Memory B cell (primary cell): ENCODE data around the gene RMND5A.
"Not testable (repeated sequence)": the region's sequence is repeated elsewhere in the genome, so short reads cannot be mapped to it uniquely, and the experiment has no call there.

Source experiments
- ATAC-seq: fragments of 150-1000 bp; cut with Tn5 transposase; 2 replicates; pipeline ENCODE4 v1.10.0; 2021; ENCODE audit warnings: low read depth, mild to moderate bottlenecking, moderate library complexity
- DNase-seq, 2 donors: peaks; one replicate each; pipeline ENCODE4 v3.0.0; 2022; ENCODE audit warnings: low spot score in 2 of 2
- H3K27ac Mint-ChIP-seq: one replicate; pipeline ENCODE4 v1.8.0; 2022; ENCODE audit warnings: mild to moderate bottlenecking, moderate library complexity, mixed read lengths
- H3K27me3 Mint-ChIP-seq: one replicate; pipeline ENCODE4 v1.8.0; 2022; ENCODE audit warnings: mixed read lengths
- H3K36me3 Mint-ChIP-seq: one replicate; pipeline ENCODE4 v1.8.0; 2022; ENCODE audit warnings: mild to moderate bottlenecking, mixed read lengths
- H3K4me1 Mint-ChIP-seq: one replicate; pipeline ENCODE4 v1.8.0; 2022; ENCODE audit warnings: mixed read lengths
- H3K4me3 Mint-ChIP-seq: one replicate; pipeline ENCODE4 v1.8.0; 2022; ENCODE audit warnings: mild to moderate bottlenecking, moderate library complexity, mixed read lengths
- H3K9me3 Mint-ChIP-seq: one replicate; pipeline ENCODE4 v1.8.0; 2022; ENCODE audit warnings: mixed read lengths

The RMND5A gene

GRCh38 chr2:86719637-86720539, at the start of gene RMND5A:
Gene RMND5A (plus strand): TSS chr2:86720291. CDS start chr2:86720668, 377 bp downstream.
- ATAC-seq (peak; percentile 81), DNase-seq (peak; percentile 91 to 93)
- not testable (repeated sequence) for H3K4me1 Mint-ChIP-seq, H3K9me3 Mint-ChIP-seq, H3K27me3 Mint-ChIP-seq, H3K36me3 Mint-ChIP-seq
- peak within 1 kb of the TSS; percentile 82 for H3K27ac Mint-ChIP-seq
- H3K4me3 Mint-ChIP-seq = peak within 1 kb of the TSS; percentile 79

- Mint-ChIP-seq H3K4me1 (no peaks in the 10 kb centered on the region), H3K27me3 (no peaks in the 10 kb centered on the region), H3K9me3 (no peaks in the 10 kb centered on the region), H3K4me3 (no peak overlapping the region), H3K27ac (no peak overlapping the region), H3K36me3 (peaks cover 3% of the 10 kb centered on the region)
- no peak for DNase-seq
- ATAC-seq = no peak
Observed at GRCh38 chr2:86671337-86671981, 48.6 kb upstream of the RMND5A start.

GRCh38 chr2:86672027-86672545, 48.0 kb upstream of the RMND5A start:
- peaks cover 1% of the 10 kb centered on the region for H3K36me3 Mint-ChIP-seq
- H3K27ac Mint-ChIP-seq = no peak overlapping the region
- ATAC-seq (no peak), DNase-seq (no peak)
- H3K9me3 Mint-ChIP-seq = no peaks in the 10 kb centered on the region
- no peak overlapping the region for H3K4me3 Mint-ChIP-seq
- no peaks in the 10 kb centered on the region for H3K27me3 Mint-ChIP-seq
- no peaks in the 10 kb centered on the region for H3K4me1 Mint-ChIP-seq

- Mint-ChIP-seq H3K4me1 (no peaks in the 10 kb centered on the region), H3K27me3 (no peaks in the 10 kb centered on the region), H3K27ac (no peak overlapping the region), H3K36me3 (no peaks in the 10 kb centered on the region), H3K4me3 (no peak overlapping the region), H3K9me3 (no peaks in the 10 kb centered on the region)
- ATAC-seq (no peak), DNase-seq (no peak)
Observed at GRCh38 chr2:86673011-86673410, 47.1 kb upstream of the RMND5A start.

GRCh38 chr2:86673986-86674670, 46.0 kb upstream of the RMND5A start:
- Mint-ChIP-seq H3K27me3 (no peaks in the 10 kb centered on the region), H3K27ac (no peak overlapping the region), H3K4me1 (no peaks in the 10 kb centered on the region), H3K9me3 (no peaks in the 10 kb centered on the region), H3K4me3 (no peak overlapping the region), H3K36me3 (no peaks in the 10 kb centered on the region)
- ATAC-seq (no peak), DNase-seq (no peak)

- no peak overlapping the region for H3K27ac Mint-ChIP-seq
- H3K4me3 Mint-ChIP-seq = no peak overlapping the region
- H3K4me1 Mint-ChIP-seq = no peaks in the 10 kb centered on the region
- H3K9me3 Mint-ChIP-seq = no peaks in the 10 kb centered on the region
- H3K36me3 Mint-ChIP-seq = no peaks in the 10 kb centered on the region
- ATAC-seq (no peak), DNase-seq (no peak)
- no peaks in the 10 kb centered on the region for H3K27me3 Mint-ChIP-seq
Observed at GRCh38 chr2:86675104-86675503, 45.0 kb upstream of the RMND5A start.

- Mint-ChIP-seq H3K27ac (no peak overlapping the region), H3K27me3 (no peaks in the 10 kb centered on the region), H3K4me1 (no peaks in the 10 kb centered on the region), H3K4me3 (no peak overlapping the region), H3K9me3 (no peaks in the 10 kb centered on the region), H3K36me3 (no peaks in the 10 kb centered on the region)
- no peak for ATAC-seq
- DNase-seq = no peak
Observed at GRCh38 chr2:86675511-86676015, 44.5 kb upstream of the RMND5A start.

GRCh38 chr2:86677816-86678215, 42.3 kb upstream of the RMND5A start:
- no peak overlapping the region for H3K27ac Mint-ChIP-seq

GRCh38 chr2:86679036-86679435, 41.1 kb upstream of the RMND5A start:
- no peaks in the 10 kb centered on the region for H3K9me3 Mint-ChIP-seq
- no peak overlapping the region for H3K27ac Mint-ChIP-seq
- no peaks in the 10 kb centered on the region for H3K36me3 Mint-ChIP-seq
- DNase-seq = no peak
- H3K4me1 Mint-ChIP-seq = no peaks in the 10 kb centered on the region
- no peak for ATAC-seq
- no peaks in the 10 kb centered on the region for H3K27me3 Mint-ChIP-seq
- no peak overlapping the region for H3K4me3 Mint-ChIP-seq

More at GRCh38 chr2:86677816-86678215, 42.3 kb upstream of the RMND5A start:
- Mint-ChIP-seq H3K9me3 (no peaks in the 10 kb centered on the region), H3K4me3 (no peak overlapping the region), H3K4me1 (no peaks in the 10 kb centered on the region), H3K36me3 (no peaks in the 10 kb centered on the region), H3K27me3 (no peaks in the 10 kb centered on the region)
- ATAC-seq (no peak), DNase-seq (no peak)

- Mint-ChIP-seq H3K36me3 (no peaks in the 10 kb centered on the region), H3K4me1 (no peaks in the 10 kb centered on the region), H3K27ac (no peak overlapping the region), H3K27me3 (no peaks in the 10 kb centered on the region), H3K9me3 (no peaks in the 10 kb centered on the region), H3K4me3 (no peak overlapping the region)
- no peak for ATAC-seq
- no peak for DNase-seq
Observed at GRCh38 chr2:86685351-86685750, 34.7 kb upstream of the RMND5A start.

GRCh38 chr2:86686460-86686859, 33.6 kb upstream of the RMND5A start:
- no peak overlapping the region for H3K4me3 Mint-ChIP-seq
- no peaks in the 10 kb centered on the region for H3K4me1 Mint-ChIP-seq
- H3K27me3 Mint-ChIP-seq = no peaks in the 10 kb centered on the region
- no peaks in the 10 kb centered on the region for H3K9me3 Mint-ChIP-seq
- no peak for DNase-seq
- H3K36me3 Mint-ChIP-seq = no peaks in the 10 kb centered on the region
- ATAC-seq = no peak
- no peak overlapping the region for H3K27ac Mint-ChIP-seq

- no peak for DNase-seq
Observed at GRCh38 chr2:86686905-86687304, 33.2 kb upstream of the RMND5A start.

GRCh38 chr2:86695053-86695691, 24.9 kb upstream of the RMND5A start:
- Mint-ChIP-seq H3K27me3 (no peaks in the 10 kb centered on the region), H3K4me1 (peaks cover 3% of the 10 kb centered on the region)
- ATAC-seq = no peak

More at GRCh38 chr2:86686905-86687304, 33.2 kb upstream of the RMND5A start:
- Mint-ChIP-seq H3K4me3 (no peak overlapping the region), H3K9me3 (no peaks in the 10 kb centered on the region), H3K4me1 (no peaks in the 10 kb centered on the region), H3K36me3 (no peaks in the 10 kb centered on the region), H3K27ac (no peak overlapping the region), H3K27me3 (no peaks in the 10 kb centered on the region)
- no peak for ATAC-seq

More at GRCh38 chr2:86695053-86695691, 24.9 kb upstream of the RMND5A start:
- DNase-seq = no peak
- H3K4me3 Mint-ChIP-seq = no peak overlapping the region
- H3K27ac Mint-ChIP-seq = no peak overlapping the region
- peaks cover 11% of the 10 kb centered on the region for H3K9me3 Mint-ChIP-seq
- peaks cover 6% of the 10 kb centered on the region for H3K36me3 Mint-ChIP-seq
